K562 (cell line): ENCODE data around the gene ZNF48. TPM values are rescaled to one million over a fixed set of nuclear protein-coding genes. Genes with fewer than 3 reads are reported as not detected.

Experiments
- ARNT ChIP-seq, 2 experiments: fragments of 450-650 bp; IDR thresholded peaks; 2 replicates each; pipeline ENCODE4 v1.6.1; 2016; ENCODE audit warnings: mild to moderate bottlenecking in 1 of 2
- BACH1 ChIP-seq: fragments of 200-800 bp; sonication (Bioruptor generic); IDR thresholded peaks from 2 replicates; pipeline ENCODE4 v1.6.1; 2016; ENCODE audit warnings: missing genetic modification characterization, missing compliant biosample characterization
- BDP1 ChIP-seq: IDR thresholded peaks from 3 replicates; pipeline ENCODE4 v1.6.1; 2011; ENCODE audit not compliant: insufficient read length, insufficient read depth
- COPS2 ChIP-seq: fragments of 450-650 bp; conservative IDR thresholded peaks from 2 replicates; pipeline ENCODE4 v1.6.1; 2016; ENCODE audit warnings: mild to moderate bottlenecking, moderate library complexity
- DNMT1 ChIP-seq: fragments of 450-650 bp; IDR thresholded peaks from 2 replicates; pipeline ENCODE4 v1.6.1; 2016; ENCODE audit warnings: antibody characterized with exemption, mild to moderate bottlenecking
- EGR1 ChIP-seq: fragments of 450-650 bp; conservative IDR thresholded peaks from 2 replicates; pipeline ENCODE4 v1.6.1; 2017; ENCODE audit warnings: mild to moderate bottlenecking
- HDAC6 ChIP-seq: IDR thresholded peaks from 2 replicates; pipeline ENCODE4 v1.6.1; 2012; ENCODE audit warnings: low read depth, mild to moderate bottlenecking, control low read depth, inconsistent platforms, low read length, moderate library complexity
- POLR2H ChIP-seq: IDR thresholded peaks from 2 replicates; pipeline ENCODE4 v1.6.1; 2016; ENCODE audit warnings: missing genetic modification characterization, low read depth, mild to moderate bottlenecking, control low read depth, missing compliant biosample characterization, moderate library complexity
- SMAD3 ChIP-seq: fragments of 450-650 bp; formaldehyde crosslinking; conservative IDR thresholded peaks from 2 replicates; pipeline ENCODE4 v1.4.0; 2020; ENCODE audit warnings: mild to moderate bottlenecking
- SRF ChIP-seq, 2 experiments: fragments of 250-450, 450-650 bp in 1 of 2; sonication (Bioruptor Pico) in 1 of 2; sonication (generic) in 1 of 2; formaldehyde crosslinking; IDR thresholded peaks; 2 replicates each; pipeline versions ENCODE4 v1.5.0 to v1.5.1; 2020 to 2022; ENCODE audit warnings: mild to moderate bottlenecking in 1 of 2, missing genetic modification reagents in 1 of 2
- STAT5B ChIP-seq: fragments of 250-450 bp; sonication (Bioruptor Pico); IDR thresholded peaks from 2 replicates; pipeline ENCODE4 v1.8.0; 2021; ENCODE audit warnings: mild to moderate bottlenecking, inconsistent platforms
- ZFP1 ChIP-seq: fragments of 450-650 bp; formaldehyde crosslinking; IDR thresholded peaks from 2 replicates; pipeline ENCODE4 v1.4.0; 2020; ENCODE audit warnings: mild to moderate bottlenecking, mixed read lengths
- ZNF165 ChIP-seq: fragments of 250-450 bp; sonication (Bioruptor Pico); IDR thresholded peaks from 2 replicates; pipeline ENCODE4 v1.4.0; 2020; ENCODE audit warnings: borderline replicate concordance
- ZNF224 ChIP-seq: sonication (generic); formaldehyde crosslinking; IDR thresholded peaks from 2 replicates; pipeline ENCODE4 v1.8.0; 2022; ENCODE audit warnings: mild to moderate bottlenecking, missing genetic modification reagents
- ZNF764 ChIP-seq: fragments of 250-450 bp; sonication (Bioruptor Pico); IDR thresholded peaks from 2 replicates; pipeline ENCODE4 v1.4.0; 2020; ENCODE audit warnings: low read depth, mild to moderate bottlenecking, moderate library complexity
- ZNF77 ChIP-seq: fragments of 250-450 bp; sonication (Bioruptor Pico); IDR thresholded peaks from 2 replicates; pipeline ENCODE4 v1.5.0; 2020
- polyA plus RNA-seq, 8 experiments: library from polyadenylated mRNA; depleted of rRNA in 4 of 8; stranded (reverse) in 5 of 8; unstranded in 3 of 8; fragments of >200 nt; fragmentation: Nextera tagmentation in 2 of 8; fragmentation: Illumina TruSeq in 1 of 8; extraction: Ambion mirVana in 2 of 8; extraction: Trizol in 1 of 8; gene quantifications; 2 replicates each; pipeline versions ENCODE4 v1.2.1 to v1.2.3, GENCODE V29; 2011 to 2014; ENCODE audit warnings: inconsistent platforms in 1 of 8, missing spikeins in 1 of 8
- total RNA-seq, 7 experiments: library from RNA; depleted of rRNA in 6 of 7; stranded (reverse); fragments of >200 nt in 6 of 7; fragmentation: Illumina TruSeq in 2 of 7; extraction: Trizol in 2 of 7; gene quantifications; 2 replicates each; pipeline versions ENCODE4 v1.2.1 to v1.2.3, GENCODE V29; 2011 to 2021; ENCODE audit warnings: low replicate concordance in 1 of 7
- TF ChIP-seq, protein P1 (sequence below): sonication (generic); formaldehyde crosslinking; IDR thresholded peaks from 2 replicates; pipeline ENCODE4 v1.8.1; 2023; ENCODE audit warnings: mild to moderate bottlenecking, missing genetic modification reagents
- TF ChIP-seq, protein P2 (sequence below), 3 experiments: IDR thresholded peaks in 2 of 3; conservative IDR thresholded peaks in 1 of 3; 2 replicates each; pipeline ENCODE4 v1.5.1; 2011 to 2012; ENCODE audit warnings: low read length in 3 of 3, mild to moderate bottlenecking in 3 of 3, control low read depth in 2 of 3, improper control_type of control experiment in 1 of 3, inconsistent platforms in 1 of 3, low read depth in 1 of 3, mixed read lengths in 1 of 3, moderate library complexity in 1 of 3; ENCODE audit not compliant: insufficient read depth in 2 of 3
- TF ChIP-seq, protein P3 (sequence below): sonication (generic); formaldehyde crosslinking; IDR thresholded peaks from 2 replicates; pipeline ENCODE4 v1.8.1; 2023; ENCODE audit warnings: mild to moderate bottlenecking, missing genetic modification reagents, moderate library complexity
- TF ChIP-seq, protein P4 (sequence below): fragments of 250-450 bp; sonication (Bioruptor Pico); IDR thresholded peaks from 2 replicates; pipeline ENCODE4 v1.5.0; 2021; ENCODE audit warnings: mild to moderate bottlenecking, borderline replicate concordance

ZNF48 gene
- total and polyA plus RNA-seq, 9 of the 15 experiments (the other 6 are each of a cell fraction or from before 2014, with no cell fraction given), result 0.38 to 11.6 (median 4.7) TPM

DNA sequence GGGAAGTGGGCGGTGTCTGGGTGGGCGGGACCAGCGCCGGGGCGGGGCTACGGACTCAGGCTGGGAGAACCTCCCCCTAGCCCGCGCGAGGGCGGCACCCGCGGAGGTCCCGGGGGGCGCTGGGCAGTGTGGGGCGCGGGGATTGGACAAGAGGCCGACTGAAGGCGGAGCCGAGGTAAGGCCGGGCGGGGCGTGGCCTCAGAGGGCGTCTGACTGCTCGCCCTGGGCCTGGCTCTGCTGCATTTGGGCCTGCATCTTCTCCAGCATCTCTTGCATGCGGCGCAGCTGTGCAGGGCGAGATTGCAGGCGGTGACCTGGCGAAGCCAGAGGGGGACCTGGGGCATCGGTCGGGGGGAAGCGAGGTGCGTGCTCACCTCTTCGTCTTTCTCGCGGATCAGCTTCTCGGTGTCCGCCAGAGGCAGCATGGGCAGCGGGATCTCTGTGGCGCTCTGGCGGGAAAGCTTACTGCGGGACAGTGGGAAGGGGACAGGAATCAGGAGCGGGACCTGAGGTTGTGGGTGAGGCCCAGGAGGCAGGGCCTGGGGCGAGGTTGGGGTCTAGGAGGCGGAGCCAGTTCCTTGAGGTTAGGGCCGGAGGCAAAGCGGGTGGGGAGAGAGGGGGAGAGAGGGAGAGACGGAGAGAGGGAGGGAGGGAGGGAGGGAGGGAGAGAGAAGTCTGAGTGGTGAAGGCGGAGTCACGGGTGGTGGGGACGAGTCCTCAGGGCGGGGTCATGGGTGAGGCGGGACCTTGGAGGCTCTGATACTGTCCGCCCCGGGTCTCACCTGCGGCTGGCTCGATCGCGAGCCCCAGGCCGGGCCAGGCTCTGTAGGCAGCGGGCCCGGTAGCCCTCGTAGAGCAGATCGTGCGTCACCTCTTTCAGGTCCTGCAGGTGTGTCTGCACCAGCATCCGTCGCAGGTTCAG lies 16.7 kb upstream of the ZNF48 start (continued):
- TF ChIP-seq ZNF165, result 0 out of 2 replicates have a peak, but pooled peaks have one; percentile 32
- no peak for TF ChIP-seq COPS2
- no peak for TF ChIP-seq BACH1 (tag)
- TF ChIP-seq ZFP1 (CRISPR knock-in tag), result no peak
- peak; percentile 74; the same call in 1 of the 2 replicates for TF ChIP-seq POLR2H (tag)
- TF ChIP-seq, protein P1, sequence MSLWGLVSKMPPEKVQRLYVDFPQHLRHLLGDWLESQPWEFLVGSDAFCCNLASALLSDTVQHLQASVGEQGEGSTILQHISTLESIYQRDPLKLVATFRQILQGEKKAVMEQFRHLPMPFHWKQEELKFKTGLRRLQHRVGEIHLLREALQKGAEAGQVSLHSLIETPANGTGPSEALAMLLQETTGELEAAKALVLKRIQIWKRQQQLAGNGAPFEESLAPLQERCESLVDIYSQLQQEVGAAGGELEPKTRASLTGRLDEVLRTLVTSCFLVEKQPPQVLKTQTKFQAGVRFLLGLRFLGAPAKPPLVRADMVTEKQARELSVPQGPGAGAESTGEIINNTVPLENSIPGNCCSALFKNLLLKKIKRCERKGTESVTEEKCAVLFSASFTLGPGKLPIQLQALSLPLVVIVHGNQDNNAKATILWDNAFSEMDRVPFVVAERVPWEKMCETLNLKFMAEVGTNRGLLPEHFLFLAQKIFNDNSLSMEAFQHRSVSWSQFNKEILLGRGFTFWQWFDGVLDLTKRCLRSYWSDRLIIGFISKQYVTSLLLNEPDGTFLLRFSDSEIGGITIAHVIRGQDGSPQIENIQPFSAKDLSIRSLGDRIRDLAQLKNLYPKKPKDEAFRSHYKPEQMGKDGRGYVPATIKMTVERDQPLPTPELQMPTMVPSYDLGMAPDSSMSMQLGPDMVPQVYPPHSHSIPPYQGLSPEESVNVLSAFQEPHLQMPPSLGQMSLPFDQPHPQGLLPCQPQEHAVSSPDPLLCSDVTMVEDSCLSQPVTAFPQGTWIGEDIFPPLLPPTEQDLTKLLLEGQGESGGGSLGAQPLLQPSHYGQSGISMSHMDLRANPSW (CRISPR knock-in tag), result no peak
- no peak for TF ChIP-seq HDAC6
- TF ChIP-seq DNMT1, result 0 out of 2 replicates have a peak, but pooled peaks have one; percentile 70
- TF ChIP-seq ZNF224 (CRISPR knock-in tag), result no peak
- no peak for TF ChIP-seq BDP1
- no peak for TF ChIP-seq ZNF77
- TF ChIP-seq STAT5B (CRISPR knock-in tag), result no peak
- TF ChIP-seq ZNF764 (CRISPR knock-in tag), result no peak
- TF ChIP-seq, protein P2, sequence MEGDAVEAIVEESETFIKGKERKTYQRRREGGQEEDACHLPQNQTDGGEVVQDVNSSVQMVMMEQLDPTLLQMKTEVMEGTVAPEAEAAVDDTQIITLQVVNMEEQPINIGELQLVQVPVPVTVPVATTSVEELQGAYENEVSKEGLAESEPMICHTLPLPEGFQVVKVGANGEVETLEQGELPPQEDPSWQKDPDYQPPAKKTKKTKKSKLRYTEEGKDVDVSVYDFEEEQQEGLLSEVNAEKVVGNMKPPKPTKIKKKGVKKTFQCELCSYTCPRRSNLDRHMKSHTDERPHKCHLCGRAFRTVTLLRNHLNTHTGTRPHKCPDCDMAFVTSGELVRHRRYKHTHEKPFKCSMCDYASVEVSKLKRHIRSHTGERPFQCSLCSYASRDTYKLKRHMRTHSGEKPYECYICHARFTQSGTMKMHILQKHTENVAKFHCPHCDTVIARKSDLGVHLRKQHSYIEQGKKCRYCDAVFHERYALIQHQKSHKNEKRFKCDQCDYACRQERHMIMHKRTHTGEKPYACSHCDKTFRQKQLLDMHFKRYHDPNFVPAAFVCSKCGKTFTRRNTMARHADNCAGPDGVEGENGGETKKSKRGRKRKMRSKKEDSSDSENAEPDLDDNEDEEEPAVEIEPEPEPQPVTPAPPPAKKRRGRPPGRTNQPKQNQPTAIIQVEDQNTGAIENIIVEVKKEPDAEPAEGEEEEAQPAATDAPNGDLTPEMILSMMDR (IDR thresholded peaks at IDR 0.05 in 2 of 3, conservative IDR thresholded peaks at IDR 0.05 in 1 of 3; ENCODE audit: insufficient read depth in 2 of 3, low read depth in 1 of 3, low read length in 3 of 3), result peak; percentile 22 to 41 (median 32); a peak in 3 of 6 replicates
- TF ChIP-seq, protein P3, sequence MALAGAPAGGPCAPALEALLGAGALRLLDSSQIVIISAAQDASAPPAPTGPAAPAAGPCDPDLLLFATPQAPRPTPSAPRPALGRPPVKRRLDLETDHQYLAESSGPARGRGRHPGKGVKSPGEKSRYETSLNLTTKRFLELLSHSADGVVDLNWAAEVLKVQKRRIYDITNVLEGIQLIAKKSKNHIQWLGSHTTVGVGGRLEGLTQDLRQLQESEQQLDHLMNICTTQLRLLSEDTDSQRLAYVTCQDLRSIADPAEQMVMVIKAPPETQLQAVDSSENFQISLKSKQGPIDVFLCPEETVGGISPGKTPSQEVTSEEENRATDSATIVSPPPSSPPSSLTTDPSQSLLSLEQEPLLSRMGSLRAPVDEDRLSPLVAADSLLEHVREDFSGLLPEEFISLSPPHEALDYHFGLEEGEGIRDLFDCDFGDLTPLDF (CRISPR knock-in tag), result peak; percentile 36; the same call in 1 of the 2 replicates
- TF ChIP-seq SRF (CRISPR knock-in tag; IDR thresholded peaks at IDR 0.05), result peak in 1 of 2 experiments; percentile 81; a peak in 1 of 4 replicates
- no peak for TF ChIP-seq SMAD3 (CRISPR knock-in tag)
- TF ChIP-seq, protein P4, sequence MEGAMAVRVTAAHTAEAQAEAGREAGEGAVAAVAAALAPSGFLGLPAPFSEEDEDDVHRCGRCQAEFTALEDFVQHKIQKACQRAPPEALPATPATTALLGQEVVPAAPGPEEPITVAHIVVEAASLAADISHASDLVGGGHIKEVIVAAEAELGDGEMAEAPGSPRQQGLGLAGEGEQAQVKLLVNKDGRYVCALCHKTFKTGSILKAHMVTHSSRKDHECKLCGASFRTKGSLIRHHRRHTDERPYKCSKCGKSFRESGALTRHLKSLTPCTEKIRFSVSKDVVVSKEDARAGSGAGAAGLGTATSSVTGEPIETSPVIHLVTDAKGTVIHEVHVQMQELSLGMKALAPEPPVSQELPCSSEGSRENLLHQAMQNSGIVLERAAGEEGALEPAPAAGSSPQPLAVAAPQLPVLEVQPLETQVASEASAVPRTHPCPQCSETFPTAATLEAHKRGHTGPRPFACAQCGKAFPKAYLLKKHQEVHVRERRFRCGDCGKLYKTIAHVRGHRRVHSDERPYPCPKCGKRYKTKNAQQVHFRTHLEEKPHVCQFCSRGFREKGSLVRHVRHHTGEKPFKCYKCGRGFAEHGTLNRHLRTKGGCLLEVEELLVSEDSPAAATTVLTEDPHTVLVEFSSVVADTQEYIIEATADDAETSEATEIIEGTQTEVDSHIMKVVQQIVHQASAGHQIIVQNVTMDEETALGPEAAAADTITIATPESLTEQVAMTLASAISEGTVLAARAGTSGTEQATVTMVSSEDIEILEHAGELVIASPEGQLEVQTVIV (CRISPR knock-in tag), result no peak
- TF ChIP-seq ARNT (IDR thresholded peaks at IDR 0.05), result no peak
- TF ChIP-seq EGR1, result no peak
